HG03354 (cell line): ENCODE results near the gene WNT2B.

Source experiments
- ATAC-seq: cut with Tn5 transposase; IDR thresholded peaks from one replicate; pipeline ENCODE4 v1.9.1; 2021; ENCODE audit warnings: mild to moderate bottlenecking; ENCODE audit not compliant: unreplicated experiment, poor library complexity, severe bottlenecking

WNT2B gene

GRCh38 chr1:112504001-112504660, 4.6 kb upstream of the WNT2B start:
- no peak for ATAC-seq

GRCh38 chr1:112504661-112505399, 3.9 kb upstream of the WNT2B start:
- no peak for ATAC-seq

- no peak for ATAC-seq
Measured at GRCh38 chr1:112505400-112505785, 3.4 kb upstream of the WNT2B start.

DNA sequence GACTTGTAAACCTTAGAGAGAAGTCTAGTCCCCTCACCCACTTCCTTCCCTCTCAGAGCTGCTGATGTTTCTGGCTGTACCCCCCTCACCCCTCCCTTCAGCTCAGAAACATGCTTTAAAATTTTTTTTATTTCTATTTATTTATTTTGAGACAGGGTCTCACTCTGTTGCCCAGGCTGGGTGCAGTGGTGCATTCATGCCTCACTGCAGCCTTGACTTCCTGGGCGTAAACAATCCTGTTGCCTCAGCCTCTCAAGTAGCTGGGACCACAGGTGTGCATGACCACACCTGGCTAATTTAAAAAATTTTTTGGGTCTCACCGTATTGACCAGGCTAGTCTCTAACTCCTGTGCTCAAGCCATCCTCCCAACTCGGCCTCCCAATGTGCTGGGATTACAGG, 2.9 kb upstream of the WNT2B start:
- no peak for ATAC-seq

DNA sequence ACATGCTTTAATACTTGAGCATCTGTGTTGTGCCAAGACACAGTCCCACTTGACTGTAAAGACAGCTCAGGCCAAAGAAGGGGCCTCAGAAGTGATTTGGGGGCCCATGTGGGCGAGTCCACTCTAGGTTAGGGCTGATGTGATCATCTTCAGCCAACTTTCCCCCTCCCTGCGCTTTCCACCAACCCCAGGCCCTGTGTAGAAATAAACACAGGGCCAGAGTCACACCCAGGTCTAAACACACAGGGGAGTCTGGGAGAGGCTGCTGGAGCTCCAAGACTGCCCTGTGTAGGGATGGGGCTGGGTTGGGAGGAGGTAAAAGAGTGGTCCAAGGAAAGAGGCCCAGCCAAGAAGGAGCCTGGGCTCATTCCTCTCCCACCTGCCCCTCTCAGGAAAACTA, 2.5 kb upstream of the WNT2B start:
- no peak for ATAC-seq

GRCh38 chr1:112506731-112507130, 2.0 kb upstream of the WNT2B start:
- no peak for ATAC-seq

- no peak for ATAC-seq
Measured at GRCh38 chr1:112507336-112507735, 1.4 kb upstream of the WNT2B start.

DNA sequence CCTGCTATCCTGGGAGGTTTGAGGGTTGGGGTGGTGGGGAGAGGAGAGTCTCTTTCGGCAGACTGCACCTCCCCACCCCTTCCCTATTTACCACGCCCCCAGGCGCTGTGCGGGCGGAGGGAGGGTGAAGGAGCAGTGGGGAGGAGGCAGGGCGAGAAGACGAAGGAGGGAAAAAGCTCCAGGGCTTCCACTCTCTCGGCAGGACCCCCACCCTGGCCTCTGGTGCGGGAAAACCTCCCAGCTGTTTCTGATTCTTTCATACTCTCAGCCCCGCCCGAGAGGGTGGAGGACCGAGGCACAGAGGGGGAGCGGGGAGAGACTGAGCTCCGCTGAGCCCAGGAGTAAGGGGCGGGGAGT, 866 bp upstream of the WNT2B start:
- no peak for ATAC-seq

- peak; percentile 28 for ATAC-seq
Measured at GRCh38 chr1:112509005-112509659, 367 bp downstream of the WNT2B start.

- no peak for ATAC-seq
Measured at GRCh38 chr1:112509660-112510178, 954 bp downstream of the WNT2B start.

DNA sequence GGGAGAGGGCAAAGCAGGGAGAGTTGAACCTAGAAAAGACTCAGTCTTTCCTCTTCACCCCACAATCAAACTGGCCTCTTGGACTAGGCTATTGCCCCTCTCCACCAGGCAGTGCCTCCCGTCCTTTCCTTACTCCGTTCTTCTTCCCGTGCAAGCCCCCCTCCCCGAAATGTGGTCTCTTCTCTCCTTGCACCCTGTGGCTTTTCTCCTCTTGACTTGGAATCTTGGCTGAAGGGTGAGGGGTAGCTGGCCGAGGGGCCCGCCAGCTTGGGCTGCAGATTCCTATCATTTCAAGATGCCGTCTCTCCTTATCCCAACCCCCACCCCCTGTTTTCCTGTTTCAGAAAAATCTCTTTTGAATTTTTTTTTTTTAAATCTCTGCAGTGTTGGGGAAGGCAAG, 1.6 kb downstream of the WNT2B start:
- no peak for ATAC-seq

- ATAC-seq, result no peak
Measured at GRCh38 chr1:112511897-112512296, 3.1 kb downstream of the WNT2B start.

- ATAC-seq, result no peak
Measured at GRCh38 chr1:112513112-112513870, 4.5 kb downstream of the WNT2B start.

DNA sequence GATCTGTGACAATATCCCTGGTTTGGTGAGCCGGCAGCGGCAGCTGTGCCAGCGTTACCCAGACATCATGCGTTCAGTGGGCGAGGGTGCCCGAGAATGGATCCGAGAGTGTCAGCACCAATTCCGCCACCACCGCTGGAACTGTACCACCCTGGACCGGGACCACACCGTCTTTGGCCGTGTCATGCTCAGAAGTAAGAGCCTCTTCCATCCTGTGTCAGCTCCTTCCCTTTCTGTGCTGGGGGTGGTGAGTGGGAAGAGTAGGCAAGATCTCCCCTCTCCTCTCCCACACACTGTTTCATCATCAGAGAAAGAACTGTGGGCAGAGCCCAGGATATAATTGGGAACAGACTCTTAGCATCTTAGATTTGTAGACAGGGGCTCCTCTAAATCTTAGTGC, 6.1 kb downstream of the WNT2B start:
- ATAC-seq, result no peak

GRCh38 chr1:112515311-112516009, 6.7 kb downstream of the WNT2B start:
- ATAC-seq, result no peak

- no peak for ATAC-seq
Measured at GRCh38 chr1:112516141-112516540, 7.4 kb downstream of the WNT2B start.

GRCh38 chr1:112517231-112517630, 8.5 kb downstream of the WNT2B start:
- ATAC-seq, result no peak

- no peak for ATAC-seq
Measured at GRCh38 chr1:112517646-112518045, 8.9 kb downstream of the WNT2B start.

GRCh38 chr1:112518186-112518585, 9.4 kb downstream of the WNT2B start:
- no peak for ATAC-seq

- ATAC-seq, result no peak
Measured at GRCh38 chr1:112520166-112520565, 11.4 kb downstream of the WNT2B start.
